ENCODE measurements around the gene DHCR24.

The DHCR24 gene

DNA sequence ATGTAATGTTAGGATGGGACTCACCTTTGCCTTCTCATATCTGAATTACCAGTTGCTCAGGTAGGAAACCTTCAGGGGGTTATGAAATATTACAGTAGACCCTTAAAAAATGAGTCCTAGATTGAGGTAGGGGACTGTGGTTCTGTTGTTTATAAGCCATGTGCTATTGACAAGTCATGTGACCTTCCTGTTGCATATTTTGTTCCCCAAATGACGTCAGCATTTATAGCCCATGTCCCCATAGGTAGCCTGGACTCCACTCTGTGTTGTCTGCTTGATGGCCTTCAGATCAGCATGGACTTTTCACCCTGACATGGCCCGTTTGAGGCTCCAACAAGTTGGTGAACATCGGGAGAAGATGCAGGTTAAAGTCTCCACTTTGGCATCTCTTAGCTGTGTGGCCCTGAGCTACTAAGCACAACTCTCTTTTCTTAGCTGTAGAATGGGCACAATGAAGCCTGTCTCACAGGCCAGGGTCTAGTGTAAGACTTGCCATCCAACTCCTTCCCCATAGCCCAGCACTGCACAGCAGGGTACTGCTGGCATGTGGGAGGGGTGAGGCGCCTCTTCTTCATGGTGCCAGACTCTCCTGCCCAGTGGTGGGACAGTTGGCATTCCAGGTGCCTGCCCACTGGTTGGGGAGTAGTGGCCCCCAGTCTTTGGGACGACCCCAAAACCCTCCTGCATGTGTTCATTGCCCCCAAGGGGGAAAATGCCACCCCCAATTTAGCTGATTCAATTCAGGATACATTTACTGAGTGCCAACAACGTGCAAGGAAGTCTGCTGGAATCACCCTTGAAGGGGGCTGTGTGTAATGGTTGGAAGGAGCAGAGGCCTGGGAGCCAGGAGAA, 49.8 kb downstream of the DHCR24 start:
- H3K4me3 ChIP-seq, result no peak overlapping the region
- H3K4me2 ChIP-seq, result no peak overlapping the region
- no peaks in the 10 kb centered on the region for H3K36me3 ChIP-seq
- H3K27me3 ChIP-seq, result no peaks in the 10 kb centered on the region
- H3K4me1 ChIP-seq, result no peaks in the 10 kb centered on the region
- no peak for TF ChIP-seq Cebpa-rat (IDR thresholded peaks at IDR 0.05)
- H3K9me3 ChIP-seq, result no peaks in the 10 kb centered on the region
- no peak overlapping the region for H3K27ac ChIP-seq
- H3K9ac ChIP-seq, result no peak overlapping the region
- no peaks in the 10 kb centered on the region for H4K20me1 ChIP-seq

- no peak for TF ChIP-seq Cebpa-rat (IDR thresholded peaks at IDR 0.05)
- no peak overlapping the region for H3K27ac ChIP-seq
- H3K36me3 ChIP-seq, result no peaks in the 10 kb centered on the region
Measured at GRCh38 chr1:54836594-54836993, 50.4 kb downstream of the DHCR24 start.

DNA sequence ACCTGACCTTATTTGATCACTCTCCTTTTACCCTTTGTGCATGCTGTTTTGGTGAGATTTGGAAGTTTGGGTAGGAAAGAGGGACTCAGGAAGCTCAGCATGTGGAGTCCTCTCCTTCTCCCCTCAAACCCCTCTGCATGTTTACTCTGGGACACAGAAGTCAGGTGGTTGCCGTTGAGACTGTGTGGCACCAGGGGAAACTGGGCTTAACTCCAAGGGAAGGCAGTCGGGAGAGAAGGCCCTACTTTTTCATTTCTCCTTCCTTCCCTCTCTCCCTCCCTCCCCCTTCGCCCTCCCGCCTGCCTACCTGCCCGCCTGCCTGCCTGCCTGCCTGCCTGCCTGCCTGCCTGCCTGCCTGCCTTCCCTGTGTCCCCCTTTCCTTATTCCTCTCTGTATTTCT, 51.0 kb downstream of the DHCR24 start:
- Histone ChIP-seq H3K27me3 (no peaks in the 10 kb centered on the region), H3K4me2 (no peak overlapping the region), H3K9ac (no peak overlapping the region), H3K36me3 (no peaks in the 10 kb centered on the region), H3K27ac (no peak overlapping the region), H3K4me1 (no peaks in the 10 kb centered on the region), H4K20me1 (no peaks in the 10 kb centered on the region), H3K9me3 (peaks cover 10% of the 10 kb centered on the region), H3K4me3 (no peak overlapping the region)
- no peak for TF ChIP-seq Cebpa-rat (IDR thresholded peaks at IDR 0.05)

More at GRCh38 chr1:54836594-54836993, 50.4 kb downstream of the DHCR24 start:
- no peaks in the 10 kb centered on the region for H3K4me1 ChIP-seq
- no peak overlapping the region for H3K4me3 ChIP-seq
- H3K27me3 ChIP-seq, result no peaks in the 10 kb centered on the region
- no peak overlapping the region for H3K4me2 ChIP-seq
- H4K20me1 ChIP-seq, result no peaks in the 10 kb centered on the region
- H3K9ac ChIP-seq, result no peak overlapping the region
- peaks cover 4% of the 10 kb centered on the region; the same call in 1 of the 2 replicates for H3K9me3 ChIP-seq

DNA sequence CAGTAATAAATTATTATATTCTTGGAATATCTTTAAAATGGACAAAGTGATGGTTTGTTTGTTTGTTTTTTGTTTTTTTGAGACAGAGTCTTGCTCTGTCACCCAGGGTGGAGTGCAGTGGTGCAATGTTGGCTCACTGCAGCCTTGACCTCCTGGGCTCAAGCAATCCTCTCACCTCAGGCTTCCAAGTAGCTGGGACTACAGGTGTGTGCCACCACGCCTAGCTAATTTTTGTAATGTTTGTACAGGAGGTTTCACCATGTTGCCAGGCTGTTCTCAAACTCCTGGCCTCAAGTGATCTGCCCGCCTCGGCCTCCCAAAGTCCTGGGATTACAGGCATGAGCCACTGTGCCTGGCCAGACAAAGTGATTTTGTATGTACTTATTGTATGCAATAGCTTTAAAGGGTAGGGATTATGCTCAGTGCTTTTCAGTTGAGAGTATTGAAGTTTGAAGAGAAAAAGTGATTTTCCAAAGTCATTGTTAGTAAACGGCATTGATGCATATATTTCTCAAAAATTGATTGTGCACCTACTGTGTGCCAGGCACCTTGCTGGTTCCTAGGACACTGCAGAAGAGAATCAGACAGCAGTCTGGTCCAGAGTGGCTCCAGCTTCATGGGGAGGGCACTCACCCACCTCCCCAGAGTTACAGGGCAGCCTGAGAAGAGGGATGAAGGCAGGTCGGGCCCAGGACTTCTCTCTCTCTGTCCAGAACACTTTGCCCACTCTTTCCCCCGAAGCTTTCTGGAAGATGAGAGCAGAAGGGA, 51.7 kb downstream of the DHCR24 start:
- no peak overlapping the region for H3K27ac ChIP-seq
- H3K27me3 ChIP-seq, result no peaks in the 10 kb centered on the region
- TF ChIP-seq Cebpa-rat (IDR thresholded peaks at IDR 0.05), result no peak
- H3K9me3 ChIP-seq, result peaks cover 16% of the 10 kb centered on the region
- no peaks in the 10 kb centered on the region for H3K36me3 ChIP-seq
- no peaks in the 10 kb centered on the region for H4K20me1 ChIP-seq
- no peak overlapping the region for H3K9ac ChIP-seq
- H3K4me2 ChIP-seq, result no peak overlapping the region
- no peaks in the 10 kb centered on the region for H3K4me1 ChIP-seq
- no peak overlapping the region for H3K4me3 ChIP-seq

DNA sequence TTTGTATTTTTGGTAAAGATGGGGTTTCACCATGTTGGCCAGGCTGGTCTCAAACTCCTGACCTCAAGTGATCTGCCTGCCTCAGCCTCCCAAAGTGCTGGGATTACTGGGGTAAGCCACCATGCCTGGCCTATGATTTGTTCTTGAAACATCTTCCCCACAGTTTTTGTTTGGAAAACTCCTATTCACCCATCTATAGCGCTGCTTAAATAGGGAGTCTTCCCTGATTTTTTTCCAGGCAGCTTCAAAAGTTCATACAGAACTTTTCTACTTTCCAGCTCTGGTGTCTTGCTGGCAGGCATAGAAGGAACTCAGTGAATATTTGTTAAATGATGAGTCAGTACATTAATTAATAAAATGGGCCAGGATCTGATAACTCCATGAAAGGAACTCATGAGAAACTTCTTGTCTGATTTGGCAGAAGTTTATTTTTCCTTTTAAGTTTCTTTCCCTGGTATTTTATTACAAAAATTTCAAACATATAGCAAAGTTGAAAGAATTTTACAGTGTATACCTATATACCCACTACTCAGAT, 52.9 kb downstream of the DHCR24 start:
- Histone ChIP-seq H3K4me1 (no peaks in the 10 kb centered on the region), H3K9ac (no peak overlapping the region), H3K27ac (no peak overlapping the region), H3K27me3 (no peaks in the 10 kb centered on the region), H3K9me3 (peaks cover 19% of the 10 kb centered on the region), H3K4me3 (no peak overlapping the region), H3K4me2 (no peak overlapping the region), H3K36me3 (no peaks in the 10 kb centered on the region), H4K20me1 (no peaks in the 10 kb centered on the region)
- no peak for TF ChIP-seq Cebpa-rat (IDR thresholded peaks at IDR 0.05)

GRCh38 chr1:54833121-54833520, 53.9 kb downstream of the DHCR24 start:
- no peak for TF ChIP-seq Cebpa-rat (IDR thresholded peaks at IDR 0.05)
- Histone ChIP-seq H3K27ac (no peak overlapping the region), H3K36me3 (no peaks in the 10 kb centered on the region), H3K4me1 (no peaks in the 10 kb centered on the region), H3K9me3 (peaks cover 29% of the 10 kb centered on the region), H3K9ac (no peak overlapping the region), H3K4me2 (no peak overlapping the region), H3K4me3 (no peak overlapping the region), H4K20me1 (no peaks in the 10 kb centered on the region), H3K27me3 (no peaks in the 10 kb centered on the region)

DNA sequence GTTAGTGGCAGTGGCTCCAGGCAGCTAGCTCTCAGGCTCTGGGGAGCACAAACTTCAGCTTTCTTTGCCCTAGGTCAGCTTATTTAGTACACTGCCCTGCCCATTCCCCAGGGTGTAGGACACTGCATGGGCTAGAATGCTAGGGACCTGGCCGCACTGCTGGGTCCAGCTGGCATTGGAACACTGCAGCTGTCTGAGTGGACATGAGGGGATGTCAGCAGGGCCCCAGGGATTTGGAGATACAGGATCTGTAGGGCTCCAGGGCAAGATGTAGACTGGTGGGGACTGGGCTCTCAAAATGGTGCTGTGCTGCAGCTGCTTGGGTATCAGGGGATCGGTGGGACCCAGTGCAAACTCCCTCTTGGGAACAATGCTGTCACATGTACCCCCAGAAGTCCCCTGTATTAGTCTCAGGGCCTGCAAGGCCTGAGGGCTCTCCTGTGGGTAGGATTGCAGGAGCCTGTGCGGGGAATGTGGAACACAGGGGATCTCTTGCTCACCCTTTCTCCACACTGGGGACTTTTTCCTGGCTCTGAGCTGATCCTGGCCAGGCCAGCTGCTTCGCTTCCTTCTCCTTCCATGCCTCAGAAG, 60.7 kb downstream of the DHCR24 start:
- H3K9ac ChIP-seq, result no peak overlapping the region
- H3K4me1 ChIP-seq, result no peaks in the 10 kb centered on the region
- no peaks in the 10 kb centered on the region for H4K20me1 ChIP-seq
- no peaks in the 10 kb centered on the region for H3K36me3 ChIP-seq
- no peak for TF ChIP-seq Cebpa-rat (IDR thresholded peaks at IDR 0.05)
- H3K9me3 ChIP-seq, result peaks cover 71% of the 10 kb centered on the region
- H3K27ac ChIP-seq, result no peak overlapping the region
- no peaks in the 10 kb centered on the region for H3K27me3 ChIP-seq
- no peak overlapping the region for H3K4me3 ChIP-seq
- no peak overlapping the region for H3K4me2 ChIP-seq

DNA sequence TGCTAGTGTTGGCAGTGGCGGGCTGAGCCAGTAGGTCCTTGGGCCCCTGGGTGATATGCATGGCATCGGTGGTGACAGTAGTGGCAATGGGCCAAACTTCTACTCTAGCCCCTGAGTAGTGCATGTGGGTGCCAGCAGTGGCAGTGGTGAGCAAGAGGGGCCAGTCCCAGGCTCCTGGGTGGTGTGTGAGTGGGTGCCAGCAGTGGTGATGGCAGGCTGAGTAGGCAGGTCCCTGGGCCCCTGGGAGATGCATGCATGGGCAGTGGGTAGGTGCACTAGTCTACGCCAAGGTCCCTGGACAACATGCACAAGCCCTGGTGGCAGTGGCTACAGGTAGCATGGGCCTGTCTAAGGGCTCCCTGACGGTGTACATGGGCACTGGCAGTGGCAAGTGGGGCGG, 61.3 kb downstream of the DHCR24 start:
- TF ChIP-seq Cebpa-rat (IDR thresholded peaks at IDR 0.05), result no peak
- Histone ChIP-seq H3K9ac (no peak overlapping the region), H3K9me3 (peaks cover 64% of the 10 kb centered on the region)

GRCh38 chr1:54823670-54824069, 63.3 kb downstream of the DHCR24 start:
- no peaks in the 10 kb centered on the region for H3K36me3 ChIP-seq
- no peak overlapping the region for H3K4me2 ChIP-seq
- no peak overlapping the region for H3K4me3 ChIP-seq
- H3K4me1 ChIP-seq, result peaks cover 3% of the 10 kb centered on the region; the same call in 1 of the 2 replicates
- H3K27ac ChIP-seq, result no peak overlapping the region
- TF ChIP-seq Cebpa-rat (IDR thresholded peaks at IDR 0.05), result no peak
- H3K27me3 ChIP-seq, result no peaks in the 10 kb centered on the region
- peaks cover 54% of the 10 kb centered on the region for H3K9me3 ChIP-seq
- no peaks in the 10 kb centered on the region for H4K20me1 ChIP-seq
- H3K9ac ChIP-seq, result no peak overlapping the region

More for the DNA sequence above, 61.3 kb downstream of the DHCR24 start:
- H3K4me3 ChIP-seq, result no peak overlapping the region
- no peaks in the 10 kb centered on the region for H3K4me1 ChIP-seq
- H3K27me3 ChIP-seq, result no peaks in the 10 kb centered on the region
- H3K27ac ChIP-seq, result no peak overlapping the region
- H4K20me1 ChIP-seq, result no peaks in the 10 kb centered on the region
- H3K36me3 ChIP-seq, result no peaks in the 10 kb centered on the region
- H3K4me2 ChIP-seq, result no peak overlapping the region

All from BLaER1 (cell line).